HG03066 (cell line): ENCODE measurements around the gene APP.

Experiments used
- ATAC-seq: cut with Tn5 transposase; IDR thresholded peaks from one replicate; pipeline ENCODE4 v1.9.1; 2021; ENCODE audit warnings: low read depth; ENCODE audit not compliant: unreplicated experiment

Gene APP

GRCh38 chr21:26070822-26071425, 99.6 kb downstream of the APP start:
- ATAC-seq: no peak

GRCh38 chr21:26070121-26070520, 100.4 kb downstream of the APP start:
- ATAC-seq: no peak

GRCh38 chr21:26068776-26069175, 101.8 kb downstream of the APP start:
- no peak for ATAC-seq

GRCh38 chr21:26067836-26068594, 102.6 kb downstream of the APP start:
- no peak for ATAC-seq

- ATAC-seq: no peak
These were observed 106.1 kb downstream of the APP start for GRCh38 chr21:26064506-26064905.

- ATAC-seq: no peak
These were observed 109.1 kb downstream of the APP start for GRCh38 chr21:26061437-26061836.

GRCh38 chr21:26060335-26061115, 110.0 kb downstream of the APP start:
- ATAC-seq: no peak

GRCh38 chr21:26057477-26058170, 112.9 kb downstream of the APP start:
- ATAC-seq: no peak

- ATAC-seq: no peak
These were observed 114.7 kb downstream of the APP start for GRCh38 chr21:26055841-26056264.

- no peak for ATAC-seq
These were observed 115.6 kb downstream of the APP start for GRCh38 chr21:26055010-26055409.

GRCh38 chr21:26052057-26052456, 118.5 kb downstream of the APP start:
- ATAC-seq: no peak

GRCh38 chr21:26050857-26051256, 119.7 kb downstream of the APP start:
- ATAC-seq: no peak

- ATAC-seq: no peak
These were observed 120.8 kb downstream of the APP start for GRCh38 chr21:26049803-26050202.

- no peak for ATAC-seq
These were observed 123.1 kb downstream of the APP start for GRCh38 chr21:26047279-26047967.

- no peak for ATAC-seq
These were observed 126.7 kb downstream of the APP start for GRCh38 chr21:26043891-26044290.

- no peak for ATAC-seq
These were observed 128.2 kb downstream of the APP start for GRCh38 chr21:26042181-26042876.

- ATAC-seq: no peak
These were observed 129.0 kb downstream of the APP start for GRCh38 chr21:26041431-26042180.

GRCh38 chr21:26036916-26037315, 133.7 kb downstream of the APP start:
- no peak for ATAC-seq

GRCh38 chr21:26032263-26032662, 138.3 kb downstream of the APP start:
- ATAC-seq: no peak
